ENCODE measurements around the gene SLC25A19. TPM values are rescaled to one million over a fixed set of nuclear protein-coding genes. Genes with fewer than 3 reads are reported as not detected.

The SLC25A19 gene
- polyA plus RNA-seq, 3 donors = 7.1 to 8.7 (median 8.7) TPM

DNA sequence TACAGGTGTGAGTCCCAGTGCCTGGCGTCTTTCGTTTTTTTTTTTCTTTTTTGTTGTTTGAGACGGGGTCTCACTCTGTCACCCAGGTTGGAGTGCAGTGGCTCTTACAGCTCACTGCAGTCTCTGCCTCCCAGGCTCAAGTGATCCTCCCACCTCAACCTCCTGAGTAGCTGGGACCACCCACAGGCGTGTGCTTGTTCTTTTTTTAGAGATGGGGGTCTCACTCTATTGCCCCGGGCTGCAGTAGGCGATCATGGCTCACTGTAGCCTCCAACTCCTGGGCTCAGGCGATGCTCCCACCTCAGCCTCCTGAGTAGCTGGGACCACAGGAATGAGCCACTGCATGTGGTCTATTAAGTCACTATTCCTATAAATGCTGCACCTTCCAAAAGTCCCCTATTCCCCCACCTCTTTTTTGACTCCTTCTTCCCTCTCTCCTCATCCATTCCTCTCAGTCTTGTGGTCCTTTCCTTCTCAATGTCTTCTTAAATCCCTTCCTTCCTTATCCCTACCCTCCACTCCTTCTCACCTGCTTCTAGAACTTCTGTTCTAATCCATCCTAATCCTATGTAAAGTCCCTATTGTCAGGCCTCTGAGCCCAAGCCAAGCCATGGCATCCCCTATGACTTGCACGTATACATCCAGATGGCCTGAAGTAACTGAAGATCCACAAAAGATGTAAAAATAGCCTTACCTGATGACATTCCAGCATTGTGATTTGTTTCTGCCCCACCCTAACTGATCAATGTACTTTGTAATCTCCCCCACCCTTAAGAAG is 37.0 kb downstream of the SLC25A19 start:
- DNase-seq (ENCODE audit: extremely low read depth in 1 of 11, low read depth in 9 of 11, low spot score in 4 of 11) = no peak

GRCh38 chr17:75250009-75250471 is 39.2 kb downstream of the SLC25A19 start:
- no peak for DNase-seq (ENCODE audit: extremely low read depth in 1 of 11, low read depth in 9 of 11, low spot score in 4 of 11)

DNA sequence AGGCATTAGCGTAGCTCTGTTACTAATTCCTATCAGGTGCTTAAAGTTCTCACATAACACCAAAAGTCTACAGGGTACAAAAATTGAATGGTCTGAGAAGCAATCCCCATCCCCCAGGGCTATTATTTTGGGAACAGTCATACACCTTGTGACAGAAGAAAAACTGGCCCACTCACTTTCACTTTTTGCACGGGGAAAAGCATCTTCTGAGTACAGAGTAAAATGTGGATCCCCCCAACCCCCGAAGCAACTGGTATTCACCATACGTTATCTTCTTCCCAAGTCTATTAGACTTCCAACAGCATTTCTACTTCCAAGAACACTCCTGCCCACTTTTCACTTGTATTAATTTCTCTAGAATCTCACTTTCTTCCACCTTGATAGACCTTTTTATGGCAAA is 39.7 kb downstream of the SLC25A19 start:
- no peak for DNase-seq (ENCODE audit: extremely low read depth in 1 of 11, low read depth in 9 of 11, low spot score in 4 of 11)

- no peak for DNase-seq (ENCODE audit: extremely low read depth in 1 of 11, low read depth in 9 of 11, low spot score in 4 of 11)
These were observed 42.8 kb downstream of the SLC25A19 start for GRCh38 chr17:75246404-75246803.

DNA sequence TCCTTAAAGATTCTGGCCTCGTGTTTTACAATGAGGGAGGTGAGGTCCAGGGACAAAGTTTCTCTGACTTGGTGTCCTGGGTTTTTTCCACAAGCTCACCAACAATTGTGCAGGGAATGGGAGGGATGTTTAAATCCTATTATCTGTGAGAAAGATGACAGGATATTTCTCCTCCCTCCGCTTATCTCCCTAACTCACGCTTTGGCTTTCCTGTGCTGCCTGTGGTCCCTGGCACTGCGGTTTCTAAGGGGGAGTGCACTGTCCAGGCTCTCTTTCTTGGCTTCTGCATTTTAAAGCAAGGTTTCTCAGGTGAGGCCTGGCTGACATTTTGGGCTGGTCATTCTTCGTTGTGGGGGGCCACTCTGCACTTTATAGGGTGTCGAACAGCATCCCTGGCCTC is 44.2 kb downstream of the SLC25A19 start:
- DNase-seq (ENCODE audit: extremely low read depth in 1 of 11, low read depth in 9 of 11, low spot score in 4 of 11) = no peak

GRCh38 chr17:75244133-75244866 is 44.9 kb downstream of the SLC25A19 start:
- DNase-seq (ENCODE audit: extremely low read depth in 1 of 11, low read depth in 9 of 11, low spot score in 4 of 11) = no peak

DNA sequence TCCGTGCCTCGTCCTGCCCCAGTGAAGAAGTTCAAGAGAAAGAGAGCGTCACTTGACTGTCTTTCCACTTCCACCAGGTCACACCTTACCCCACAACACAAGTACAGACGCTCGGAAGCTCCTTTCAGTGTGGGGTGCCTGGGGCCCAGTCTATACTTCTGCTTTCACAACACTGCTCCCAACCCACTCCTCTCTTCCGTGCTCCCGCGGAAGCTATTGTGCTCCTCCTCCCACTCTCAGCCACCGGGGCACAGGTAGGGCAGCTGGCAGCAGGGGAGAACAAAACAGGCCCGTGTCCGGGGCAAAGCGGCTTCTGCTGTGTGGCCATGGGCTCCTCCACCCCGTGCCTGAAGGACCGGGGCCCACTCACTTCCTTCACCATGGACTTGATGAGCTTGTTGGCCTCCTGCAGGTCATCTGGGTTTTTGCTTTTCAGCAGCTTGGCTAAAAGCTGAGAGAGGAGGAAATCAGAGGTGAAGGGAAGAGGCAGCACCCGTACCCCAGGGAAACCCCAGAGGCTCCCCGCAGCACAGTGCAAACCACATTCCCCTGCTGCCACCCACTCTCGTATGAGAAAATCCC is 46.7 kb downstream of the SLC25A19 start:
- no peak for DNase-seq (ENCODE audit: extremely low read depth in 1 of 11, low read depth in 9 of 11, low spot score in 4 of 11)

DNA sequence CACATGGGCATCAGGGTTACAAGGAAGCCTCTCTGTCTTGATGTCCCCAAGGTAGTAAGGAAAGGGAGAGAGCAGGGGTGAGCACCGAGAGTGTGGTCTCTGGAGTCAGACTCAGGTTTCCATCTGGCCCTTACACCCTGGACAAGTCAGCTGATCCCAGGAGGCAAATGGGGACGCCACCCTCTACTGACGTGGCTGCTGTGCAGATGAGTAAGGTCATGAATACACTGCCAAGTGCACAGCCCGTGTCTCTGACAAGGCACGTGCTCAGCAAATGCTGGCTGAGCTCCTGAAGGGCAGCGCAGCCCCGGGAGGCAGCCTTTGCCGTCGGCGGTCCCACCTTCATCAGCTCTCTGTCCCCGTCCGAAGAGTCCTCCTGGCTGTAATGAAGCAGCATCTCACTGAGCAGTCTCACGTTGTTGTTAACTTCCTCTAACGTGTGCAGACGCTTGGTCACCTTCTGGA is 47.2 kb downstream of the SLC25A19 start:
- no peak for DNase-seq (ENCODE audit: extremely low read depth in 1 of 11, low read depth in 9 of 11, low spot score in 4 of 11)

DNA sequence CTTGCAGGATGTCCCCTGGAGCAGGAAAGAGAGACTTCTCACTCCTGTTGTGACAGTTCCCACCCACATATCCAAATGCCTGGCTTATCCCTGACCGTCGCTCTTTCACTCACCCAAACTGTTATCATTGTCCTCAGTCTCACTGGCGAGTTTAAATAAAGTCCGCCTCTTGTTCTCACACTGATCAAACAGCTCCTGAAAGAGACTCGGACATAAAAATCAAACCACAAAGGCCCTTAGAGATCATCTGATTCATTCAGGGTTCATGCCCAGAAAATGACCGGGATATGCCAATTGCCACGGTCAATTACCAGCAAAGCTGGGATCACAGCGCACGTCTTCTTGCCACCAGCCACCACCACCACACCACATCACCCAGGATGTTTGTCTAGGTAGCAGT is 47.7 kb downstream of the SLC25A19 start:
- DNase-seq (ENCODE audit: extremely low read depth in 1 of 11, low read depth in 9 of 11, low spot score in 4 of 11) = no peak

DNA sequence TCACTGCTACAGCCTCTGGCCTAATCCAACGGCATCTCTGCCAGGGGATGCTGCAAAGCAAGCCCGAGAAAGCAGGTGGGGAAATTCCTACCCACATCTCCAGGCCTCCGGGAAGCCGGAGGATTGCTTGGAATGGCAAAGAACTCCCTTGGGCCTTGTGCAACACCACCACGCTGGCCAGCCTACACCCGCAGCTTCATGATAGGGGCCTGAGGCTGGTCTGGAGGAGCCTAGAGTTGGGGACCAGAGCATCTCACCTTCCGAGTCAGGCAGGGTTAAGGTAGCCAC is 48.1 kb downstream of the SLC25A19 start:
- no peak for DNase-seq (ENCODE audit: extremely low read depth in 1 of 11, low read depth in 9 of 11, low spot score in 4 of 11)

DNA sequence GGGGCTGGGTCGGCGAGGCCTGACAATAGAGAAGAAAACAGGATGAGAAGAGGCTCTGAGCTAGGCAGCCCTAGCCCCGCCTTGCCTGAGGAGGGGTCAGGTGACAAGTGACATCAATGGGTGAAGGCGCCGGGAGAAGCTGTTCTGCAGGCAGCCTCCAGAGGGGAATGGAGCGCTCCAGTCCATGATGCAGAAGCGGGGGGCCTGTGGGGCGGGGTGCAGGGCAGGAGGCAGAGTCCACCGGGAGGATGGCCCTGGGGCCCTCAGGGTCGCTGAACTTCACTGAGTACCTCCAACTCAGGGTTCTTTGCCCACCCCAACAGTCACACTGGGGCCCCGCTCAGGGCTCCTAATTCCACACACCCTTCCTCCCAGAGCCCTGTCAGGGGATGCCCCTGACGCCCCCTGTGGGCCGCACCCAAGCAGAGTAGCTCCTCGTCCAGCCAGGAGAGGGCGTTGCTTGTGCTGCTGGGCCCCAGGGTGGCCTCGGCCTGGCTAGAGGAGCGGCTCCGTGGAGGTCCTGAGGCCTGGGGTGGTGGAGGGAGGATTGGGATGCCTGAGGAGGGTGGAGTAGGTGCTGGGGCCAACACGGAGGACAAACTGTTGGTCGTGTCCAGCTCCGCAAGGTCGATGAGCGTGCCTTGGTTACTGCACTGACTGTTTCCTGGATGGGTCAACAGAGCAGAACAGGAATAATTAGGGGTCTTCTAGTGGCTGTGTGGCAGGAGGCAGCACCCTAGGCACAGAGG is 48.7 kb downstream of the SLC25A19 start:
- no peak for DNase-seq (ENCODE audit: extremely low read depth in 1 of 11, low read depth in 9 of 11, low spot score in 4 of 11)

- DNase-seq (ENCODE audit: extremely low read depth in 1 of 11, low read depth in 9 of 11, low spot score in 4 of 11) = no peak
These were observed 49.3 kb downstream of the SLC25A19 start for GRCh38 chr17:75239778-75240393.

DNA sequence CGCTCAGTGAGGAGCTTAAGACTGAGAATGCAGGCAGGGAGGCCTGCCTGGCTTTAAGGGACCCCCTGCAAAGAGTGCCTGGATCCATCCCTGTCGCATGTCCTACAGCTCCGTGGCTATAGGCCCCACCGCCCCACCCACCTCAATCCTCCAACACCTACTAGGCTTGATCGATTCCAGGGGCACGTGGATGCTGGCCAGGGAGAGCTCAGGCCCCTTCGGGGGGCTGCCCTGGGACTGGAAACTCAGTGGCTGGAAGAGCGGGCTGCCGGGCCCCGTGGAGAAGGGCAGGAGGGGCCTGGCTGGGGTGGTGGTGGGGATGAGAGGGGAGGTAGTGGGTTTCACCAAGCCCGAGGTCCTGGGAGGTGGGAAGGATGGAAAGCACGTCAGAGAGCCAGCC is 50.0 kb downstream of the SLC25A19 start:
- DNase-seq (ENCODE audit: extremely low read depth in 1 of 11, low read depth in 9 of 11, low spot score in 4 of 11) = no peak

GRCh38 chr17:75238684-75239191 is 50.5 kb downstream of the SLC25A19 start:
- DNase-seq (ENCODE audit: extremely low read depth in 1 of 11, low read depth in 9 of 11, low spot score in 4 of 11) = peak in 7 of 11 donors; percentile 5 to 46 (median 36)

DNA sequence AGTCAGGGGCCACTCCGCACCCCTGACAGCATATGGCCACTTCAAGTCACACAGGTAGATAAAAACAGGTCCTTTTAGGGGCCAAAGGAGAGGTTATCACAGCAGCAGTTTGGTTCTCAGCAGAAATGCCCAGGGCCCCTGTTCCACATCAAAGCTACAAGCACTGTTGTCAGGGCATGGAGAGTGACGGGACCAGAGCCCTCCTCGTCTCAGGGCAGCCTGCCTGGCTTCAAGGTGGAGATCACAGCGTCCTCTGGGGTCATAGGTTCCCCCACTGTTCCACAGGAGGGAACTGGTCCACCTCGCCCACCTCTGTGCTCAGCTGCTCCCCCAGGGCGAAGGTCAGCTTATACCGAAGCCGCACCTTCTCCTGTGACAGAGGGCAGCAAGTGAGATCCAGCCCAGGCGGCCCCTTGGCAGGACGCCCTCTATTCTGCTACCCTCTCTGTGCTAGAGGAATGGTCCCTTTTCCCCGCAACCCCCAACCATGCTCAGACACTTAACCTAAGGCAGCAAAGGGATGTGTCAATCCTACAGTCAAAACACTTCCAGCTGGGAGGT is 51.1 kb downstream of the SLC25A19 start:
- no peak for DNase-seq (ENCODE audit: extremely low read depth in 1 of 11, low read depth in 9 of 11, low spot score in 4 of 11)

- DNase-seq (ENCODE audit: extremely low read depth in 1 of 11, low read depth in 9 of 11, low spot score in 4 of 11) = no peak
These were observed 51.9 kb downstream of the SLC25A19 start for GRCh38 chr17:75237100-75238014.

DNA sequence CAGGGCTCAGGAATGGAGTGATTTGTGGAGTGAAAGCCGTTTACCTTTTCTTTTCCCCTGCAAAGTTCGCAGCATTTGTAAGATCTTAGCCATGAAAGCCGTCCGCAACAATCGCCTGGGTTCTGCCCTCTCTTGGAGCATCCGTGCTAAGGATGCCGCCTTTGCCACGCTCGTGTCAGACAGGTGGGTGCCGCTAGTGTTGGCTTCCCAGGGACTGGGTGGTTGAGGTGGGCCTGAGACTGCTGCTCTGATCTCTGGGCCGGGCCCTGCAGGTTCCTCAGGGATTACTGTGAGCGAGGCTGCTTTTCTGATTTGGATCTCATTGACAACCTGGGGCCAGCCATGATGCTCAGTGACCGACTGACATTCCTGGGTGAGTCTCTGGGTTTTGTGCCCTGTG is 56.4 kb downstream of the SLC25A19 start:
- no peak for DNase-seq (ENCODE audit: extremely low read depth in 1 of 11, low read depth in 9 of 11, low spot score in 4 of 11)

All from renal cortex interstitium (tissue), 11 donors.